HG03442 (cell line): ENCODE results near the gene ESRRG.

Experiments used
- ATAC-seq: cut with Tn5 transposase; IDR thresholded peaks from one replicate; pipeline ENCODE4 v1.9.1; 2021; ENCODE audit warnings: mild to moderate bottlenecking, moderate library complexity; ENCODE audit not compliant: unreplicated experiment

The ESRRG gene

DNA sequence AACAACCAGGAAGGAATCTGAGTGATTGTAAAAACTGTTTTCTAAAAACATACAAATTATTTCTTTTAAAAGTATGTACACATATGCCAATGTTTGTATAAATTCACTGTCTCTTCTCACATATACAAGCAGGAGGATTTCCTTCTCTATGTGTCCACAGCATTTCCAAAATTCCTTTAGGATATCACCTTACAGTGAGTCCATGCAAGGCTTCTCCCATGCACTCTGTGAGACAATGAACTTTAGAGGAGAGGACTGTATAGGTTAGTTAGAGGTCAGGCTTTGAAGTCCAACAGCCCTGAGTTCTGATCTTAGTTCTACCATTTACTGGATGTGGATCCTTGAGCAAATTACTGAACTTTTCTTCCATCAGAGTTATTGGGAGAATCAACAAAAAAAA is 265.9 kb downstream of the ESRRG start:
- no peak for ATAC-seq

DNA sequence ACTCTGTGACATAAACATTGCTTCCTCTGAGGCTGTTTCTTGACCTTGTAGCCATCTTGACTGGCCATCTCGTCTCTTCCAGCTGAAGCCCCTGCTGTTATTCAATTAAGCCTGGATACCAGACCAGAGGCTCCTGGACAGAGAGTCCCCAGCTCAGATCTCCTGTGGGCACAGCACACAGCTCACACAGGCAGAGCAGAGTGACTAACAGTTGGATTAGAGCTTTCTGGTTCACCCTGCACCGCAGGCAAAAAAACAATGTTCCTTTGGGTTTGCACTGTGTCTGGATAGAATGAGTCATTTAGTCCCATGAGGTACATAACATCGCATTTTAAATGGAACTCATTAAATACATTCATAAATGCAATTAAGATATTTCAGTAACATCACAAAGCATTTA is 266.5 kb downstream of the ESRRG start:
- ATAC-seq, result no peak

DNA sequence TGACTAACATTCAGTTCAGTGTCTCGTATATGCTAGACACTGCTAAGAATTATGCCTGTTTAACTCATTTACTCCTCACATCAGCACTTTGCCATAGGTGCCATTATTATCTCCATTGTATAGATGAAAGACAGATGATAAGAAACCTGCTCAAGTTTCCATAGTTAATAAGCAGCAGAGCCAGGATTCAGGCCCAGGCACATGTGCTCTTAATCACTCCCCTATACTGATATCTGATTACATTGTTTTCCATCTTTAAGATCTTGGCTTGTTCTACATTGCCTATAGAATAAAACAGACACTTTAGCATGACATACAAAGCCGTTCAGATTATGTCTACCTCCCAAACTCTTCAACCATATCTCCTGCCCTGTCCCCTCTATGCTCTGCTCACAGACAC is 269.5 kb downstream of the ESRRG start:
- ATAC-seq, result no peak
